H1 (cell line): ENCODE data around the gene RAD51B. TPM values are rescaled to one million over a fixed set of nuclear protein-coding genes. Genes with fewer than 3 reads are reported as not detected.

Source experiments
- KDM4A ChIP-seq: IDR thresholded peaks from one replicate; pipeline ENCODE4 v1.7.1; 2012; ENCODE audit warnings: low read depth, mild to moderate bottlenecking, moderate library complexity, low read length, inconsistent platforms; ENCODE audit not compliant: severe bottlenecking
- polyA plus RNA-seq, 7 experiments: library from polyadenylated mRNA; depleted of rRNA in 3 of 7; stranded (reverse) in 5 of 7; unstranded in 2 of 7; fragments of >200 nt in 5 of 7; fragments of 200-250 nt in 2 of 7; gene quantifications; 1 replicate in 5 of 7; 2 replicates in 1 of 7; 4 replicates in 1 of 7; pipeline versions ENCODE4 v1.2.1 to v1.2.3, GENCODE V29; 2011 to 2013; ENCODE audit warnings: missing spikeins in 2 of 7, mixed read lengths in 2 of 7
- total RNA-seq: library from RNA; stranded (reverse); fragmentation: NEBNext Ultra II Directional; extraction: Animal tissue kit (Norgen Biotek cat#: 25700); gene quantifications from 2 replicates; pipeline ENCODE4 v1.2.1, GENCODE V29; 2021

RAD51B gene
- total and polyA plus RNA-seq, 2 of the 8 experiments (the other 6 are each of a cell fraction or from before 2014, with no cell fraction given): 3.9 to 14.9 TPM

GRCh38 chr14:68111853-68112270, 292.3 kb downstream of the RAD51B start (continued):
- TF ChIP-seq KDM4A: no peak
